ENCODE data around the gene ZNF544.

DNA sequence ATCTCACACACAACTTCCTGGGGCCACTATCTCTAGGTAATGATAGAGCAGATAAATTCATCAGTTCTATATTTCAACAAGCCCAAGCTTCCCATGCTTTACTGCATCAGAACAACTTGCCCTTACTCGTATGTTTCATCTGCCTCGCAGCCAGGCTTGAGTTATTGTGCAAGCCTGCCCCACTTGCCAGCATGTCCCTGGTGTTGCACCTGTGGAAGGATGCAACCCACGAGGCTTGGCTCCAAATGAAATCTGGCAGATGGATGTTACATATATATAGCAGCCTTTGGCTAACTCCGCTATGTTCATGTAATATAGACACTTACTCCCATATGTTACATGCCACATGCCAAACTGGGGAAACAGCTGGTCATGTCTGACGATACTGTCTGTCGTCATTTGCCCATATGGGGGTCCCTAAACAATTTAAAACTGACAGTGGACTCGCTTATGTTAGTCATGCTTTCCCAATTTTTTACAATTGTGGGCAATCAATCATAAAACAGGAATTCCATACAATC, 82.7 kb downstream of the ZNF544 start:
- TF ChIP-seq EZH2phosphoT487 (conservative IDR thresholded peaks at IDR 0.05; ENCODE audit: low read length), result no peak
- TF ChIP-seq, protein P1, sequence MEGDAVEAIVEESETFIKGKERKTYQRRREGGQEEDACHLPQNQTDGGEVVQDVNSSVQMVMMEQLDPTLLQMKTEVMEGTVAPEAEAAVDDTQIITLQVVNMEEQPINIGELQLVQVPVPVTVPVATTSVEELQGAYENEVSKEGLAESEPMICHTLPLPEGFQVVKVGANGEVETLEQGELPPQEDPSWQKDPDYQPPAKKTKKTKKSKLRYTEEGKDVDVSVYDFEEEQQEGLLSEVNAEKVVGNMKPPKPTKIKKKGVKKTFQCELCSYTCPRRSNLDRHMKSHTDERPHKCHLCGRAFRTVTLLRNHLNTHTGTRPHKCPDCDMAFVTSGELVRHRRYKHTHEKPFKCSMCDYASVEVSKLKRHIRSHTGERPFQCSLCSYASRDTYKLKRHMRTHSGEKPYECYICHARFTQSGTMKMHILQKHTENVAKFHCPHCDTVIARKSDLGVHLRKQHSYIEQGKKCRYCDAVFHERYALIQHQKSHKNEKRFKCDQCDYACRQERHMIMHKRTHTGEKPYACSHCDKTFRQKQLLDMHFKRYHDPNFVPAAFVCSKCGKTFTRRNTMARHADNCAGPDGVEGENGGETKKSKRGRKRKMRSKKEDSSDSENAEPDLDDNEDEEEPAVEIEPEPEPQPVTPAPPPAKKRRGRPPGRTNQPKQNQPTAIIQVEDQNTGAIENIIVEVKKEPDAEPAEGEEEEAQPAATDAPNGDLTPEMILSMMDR (IDR thresholded peaks at IDR 0.05; ENCODE audit: insufficient read depth, low read length, poor library complexity, severe bottlenecking), result no peak

All from SU-DHL-6 (cell line).